Measurements from ENCODE around the gene TIPARP. TPM values are rescaled to one million over a fixed set of nuclear protein-coding genes. Genes with fewer than 3 reads are reported as not detected.
A peak's percentile ranks its signal among the peaks of the same experiment; 100 is the strongest.

Gene TIPARP, protein sequence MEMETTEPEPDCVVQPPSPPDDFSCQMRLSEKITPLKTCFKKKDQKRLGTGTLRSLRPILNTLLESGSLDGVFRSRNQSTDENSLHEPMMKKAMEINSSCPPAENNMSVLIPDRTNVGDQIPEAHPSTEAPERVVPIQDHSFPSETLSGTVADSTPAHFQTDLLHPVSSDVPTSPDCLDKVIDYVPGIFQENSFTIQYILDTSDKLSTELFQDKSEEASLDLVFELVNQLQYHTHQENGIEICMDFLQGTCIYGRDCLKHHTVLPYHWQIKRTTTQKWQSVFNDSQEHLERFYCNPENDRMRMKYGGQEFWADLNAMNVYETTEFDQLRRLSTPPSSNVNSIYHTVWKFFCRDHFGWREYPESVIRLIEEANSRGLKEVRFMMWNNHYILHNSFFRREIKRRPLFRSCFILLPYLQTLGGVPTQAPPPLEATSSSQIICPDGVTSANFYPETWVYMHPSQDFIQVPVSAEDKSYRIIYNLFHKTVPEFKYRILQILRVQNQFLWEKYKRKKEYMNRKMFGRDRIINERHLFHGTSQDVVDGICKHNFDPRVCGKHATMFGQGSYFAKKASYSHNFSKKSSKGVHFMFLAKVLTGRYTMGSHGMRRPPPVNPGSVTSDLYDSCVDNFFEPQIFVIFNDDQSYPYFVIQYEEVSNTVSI
- total RNA-seq = 8.1 TPM

DNA sequence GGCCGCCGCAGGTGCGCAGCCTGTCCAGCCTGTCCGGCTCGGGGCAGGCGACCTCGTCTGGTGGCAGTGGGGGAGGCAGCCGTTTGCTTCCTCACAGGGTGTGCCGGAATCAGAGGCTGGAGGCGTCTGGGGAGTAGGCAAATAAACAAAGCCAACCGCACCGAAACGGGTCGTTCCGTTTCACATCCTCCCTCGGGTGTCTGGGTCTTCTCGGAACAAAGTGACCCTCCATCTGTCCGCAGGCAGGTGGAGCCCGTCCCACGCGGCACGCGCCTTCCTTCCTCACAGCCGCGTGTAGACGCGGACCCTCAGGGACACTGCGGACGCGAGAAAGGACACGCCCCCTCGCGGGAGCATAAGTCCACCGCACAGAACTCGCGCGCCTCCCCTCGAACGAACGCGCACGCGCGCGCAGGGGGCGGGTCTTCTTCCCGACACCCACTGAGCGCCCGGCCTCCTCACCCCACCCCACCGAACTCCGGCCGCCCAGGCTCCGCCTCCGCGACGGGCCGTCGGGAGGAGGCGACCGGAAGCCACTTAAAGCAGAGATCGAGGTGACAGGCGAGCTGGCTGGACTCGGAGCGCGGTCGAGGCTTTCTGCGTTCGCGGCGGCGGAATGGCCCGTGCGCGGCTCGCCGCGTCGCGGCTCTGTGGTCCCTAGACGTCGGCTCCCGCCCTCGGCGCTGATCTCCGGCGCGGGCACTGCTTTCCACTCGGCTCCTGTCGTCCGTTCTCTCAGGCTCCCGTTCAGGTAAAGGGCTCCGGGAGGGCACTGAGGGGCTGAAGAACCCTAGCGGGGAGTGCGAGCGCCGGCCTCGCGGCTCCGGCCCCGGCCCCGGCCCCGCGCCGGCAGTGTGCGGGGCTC lies at the start of gene TIPARP:
TSS of gene TIPARP (plus strand) at position 545 of the 865 bp plus-strand sequence. CDS start 3,108 bp downstream, outside the sequence.
- DNase-seq (ENCODE audit: low spot score) (peak; percentile 100), ATAC-seq (peak; percentile 91)

DNA sequence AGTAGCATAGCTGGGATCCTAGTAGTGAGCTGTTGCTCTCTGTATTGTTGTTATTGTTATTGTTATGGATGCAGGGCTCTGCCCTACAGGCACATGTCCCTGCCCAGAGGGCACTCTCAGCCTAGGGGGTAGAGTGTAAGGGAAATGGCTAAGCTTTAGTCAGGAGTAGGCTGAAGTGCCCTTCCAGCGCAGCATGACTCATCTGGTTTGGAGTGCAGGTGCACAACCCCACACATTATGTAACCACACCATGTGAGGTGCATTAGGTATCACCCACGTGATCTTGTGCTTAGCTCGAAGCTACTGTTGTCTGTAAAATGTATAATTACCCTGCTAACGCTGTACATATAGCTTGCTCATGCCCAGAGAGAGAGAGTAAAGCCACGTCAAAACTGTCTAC lies 48.3 kb upstream of the TIPARP start:
- ATAC-seq (no peak), DNase-seq (ENCODE audit: low spot score) (no peak)

DNA sequence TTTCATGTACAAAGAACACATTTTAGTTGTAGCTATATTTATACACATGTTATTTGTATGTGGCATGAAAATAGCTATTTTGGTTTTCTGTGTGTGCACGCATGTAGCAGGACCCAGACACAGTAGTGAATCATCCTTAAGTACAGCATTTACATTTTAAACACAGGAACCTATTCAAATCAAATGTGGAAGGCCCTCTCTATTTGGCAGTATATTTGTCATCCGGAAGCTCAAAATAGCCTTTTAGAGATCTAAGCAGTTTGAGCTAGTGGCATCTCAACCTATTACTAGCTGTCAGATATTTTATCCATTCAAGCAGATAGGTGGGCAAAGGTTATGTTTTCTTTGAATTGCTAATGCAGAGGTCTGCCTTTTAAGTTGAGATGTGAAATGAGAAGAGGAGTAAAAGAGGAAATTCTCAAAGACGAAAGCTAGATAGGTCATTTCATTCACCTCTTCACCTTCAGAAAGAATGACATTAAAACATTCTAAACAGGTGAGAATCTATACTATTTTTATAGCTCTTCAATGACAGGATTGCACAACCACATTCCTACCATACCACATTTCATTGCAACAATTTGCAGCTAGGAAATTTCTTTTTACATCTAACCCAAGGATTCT lies 46.3 kb upstream of the TIPARP start:
- no peak for DNase-seq (ENCODE audit: low spot score)
- peak; percentile 42 for ATAC-seq

DNA sequence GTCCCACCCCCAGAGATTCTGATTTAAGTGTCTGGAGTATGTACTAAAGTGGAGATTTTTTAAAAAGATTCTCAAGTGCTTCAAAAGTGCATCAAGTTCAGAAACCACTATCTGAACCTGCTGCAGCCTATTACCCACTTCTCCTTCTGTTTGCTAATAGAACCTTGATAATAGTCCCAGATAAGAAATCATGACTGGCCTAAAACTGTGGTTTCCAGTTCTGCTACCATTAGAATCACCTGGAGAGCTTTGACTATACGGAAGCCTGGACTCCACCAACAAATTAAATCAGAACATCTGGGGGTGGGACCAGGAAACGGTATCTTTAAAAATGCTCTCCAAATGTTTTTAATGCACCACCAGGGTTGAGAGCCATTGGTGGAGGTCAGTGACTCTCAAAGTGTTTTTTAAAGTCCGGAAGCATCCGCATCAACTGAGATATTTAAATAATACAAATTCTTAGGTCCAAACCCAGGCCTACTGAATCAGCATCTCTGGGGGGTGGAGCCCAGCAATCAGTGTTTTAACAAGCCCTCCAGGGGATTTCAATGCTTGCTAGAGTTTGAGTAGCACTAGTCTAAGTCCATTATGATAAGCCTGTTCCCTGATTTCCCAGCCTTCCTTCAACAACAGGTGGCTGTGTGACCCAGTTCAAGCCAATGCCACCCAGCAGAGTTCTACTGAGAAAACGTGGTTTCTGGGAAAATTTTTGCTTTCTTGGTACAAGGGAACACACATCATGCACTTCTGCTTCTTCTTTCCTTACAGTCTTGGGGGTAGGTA lies 45.4 kb upstream of the TIPARP start:
- DNase-seq (ENCODE audit: low spot score) = no peak
- ATAC-seq = no peak

DNA sequence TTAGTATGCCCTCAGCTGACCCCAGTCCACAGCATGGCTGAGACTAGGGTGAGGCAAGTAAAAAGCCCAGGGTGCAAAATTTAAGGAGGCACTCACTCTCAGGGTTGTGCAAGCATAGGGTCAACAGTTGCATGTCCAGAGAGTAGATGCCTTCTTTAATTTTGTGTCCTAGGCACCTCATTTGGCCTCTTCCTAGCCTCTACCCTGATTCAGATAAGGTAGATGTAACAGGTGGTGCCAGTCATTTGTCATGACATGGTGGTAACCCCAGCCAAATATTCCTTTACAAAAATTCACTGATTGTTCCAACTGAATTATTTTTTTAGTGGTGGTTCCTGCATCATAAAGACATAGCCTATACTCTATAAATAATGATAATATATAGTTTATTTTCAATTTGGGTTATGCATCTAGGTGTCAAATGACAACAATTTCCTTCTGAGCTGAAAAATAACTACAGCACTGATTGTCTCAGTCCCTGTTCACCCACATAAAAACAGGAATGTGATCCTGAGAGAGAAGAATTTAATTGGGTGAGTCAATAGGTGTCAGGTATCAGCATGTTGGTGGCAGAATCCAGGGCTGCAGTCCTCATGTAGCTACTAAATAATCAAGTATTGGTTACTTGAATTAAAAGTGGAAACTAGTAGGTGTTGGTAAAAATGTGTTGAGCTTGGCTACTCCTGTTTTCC lies 44.2 kb upstream of the TIPARP start:
- DNase-seq (ENCODE audit: low spot score) = no peak
- ATAC-seq = no peak

DNA sequence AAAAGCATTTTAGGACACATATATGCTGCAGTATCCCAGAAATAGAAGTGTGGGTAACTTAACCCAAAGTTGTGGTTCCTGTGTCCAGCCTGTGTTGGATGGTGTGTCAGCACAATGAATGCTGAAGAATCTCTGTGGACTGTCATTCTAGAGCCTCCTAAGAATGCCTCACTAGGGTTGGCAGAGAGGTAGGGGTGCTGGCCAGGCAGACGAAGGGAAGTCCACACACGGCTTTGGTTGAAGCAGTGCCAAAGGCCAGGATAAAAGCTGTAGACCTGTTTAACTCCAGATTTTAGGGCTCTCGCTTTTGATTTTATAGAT lies 43.7 kb upstream of the TIPARP start:
- DNase-seq (ENCODE audit: low spot score) (no peak), ATAC-seq (no peak)

DNA sequence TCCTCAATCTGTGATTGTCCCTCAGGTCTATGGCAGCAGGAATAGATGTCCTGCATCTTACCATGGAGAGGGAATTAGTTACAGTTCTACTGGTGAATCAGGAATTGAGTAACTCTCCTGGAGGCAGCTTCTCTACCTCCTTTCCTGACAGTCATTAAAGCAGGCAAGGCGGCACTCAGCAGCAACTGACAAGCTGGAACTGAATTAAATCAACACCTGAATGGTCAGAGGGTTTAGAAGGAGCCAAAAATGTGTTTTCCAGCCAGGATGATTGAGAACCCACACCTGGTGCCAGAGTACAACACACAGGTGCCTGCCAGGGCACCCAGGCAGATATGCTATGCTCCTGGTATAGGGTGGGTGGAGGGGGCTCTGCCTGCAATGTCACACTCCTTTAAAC lies 43.1 kb upstream of the TIPARP start:
- DNase-seq (ENCODE audit: low spot score) (no peak), ATAC-seq (no peak)

DNA sequence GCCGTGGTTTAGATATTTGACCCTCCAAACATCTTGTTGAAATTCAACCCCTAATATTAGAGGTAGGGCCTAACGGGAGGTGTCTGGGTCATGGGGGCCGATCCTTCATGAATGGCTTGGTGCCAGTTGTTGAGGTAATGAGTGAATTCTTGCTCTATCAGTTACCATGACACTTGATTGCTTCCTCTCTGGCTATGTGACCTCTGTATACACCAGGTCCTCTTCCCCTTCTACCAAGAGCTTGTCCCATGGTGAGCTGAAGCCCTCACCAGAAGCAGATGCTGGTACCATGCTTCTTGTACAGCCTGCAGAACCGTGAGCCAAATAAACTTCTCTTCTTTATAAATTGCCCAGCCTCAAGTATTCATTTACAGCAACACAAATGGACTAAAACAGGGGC lies 41.8 kb upstream of the TIPARP start:
- DNase-seq (ENCODE audit: low spot score) (no peak), ATAC-seq (no peak)

DNA sequence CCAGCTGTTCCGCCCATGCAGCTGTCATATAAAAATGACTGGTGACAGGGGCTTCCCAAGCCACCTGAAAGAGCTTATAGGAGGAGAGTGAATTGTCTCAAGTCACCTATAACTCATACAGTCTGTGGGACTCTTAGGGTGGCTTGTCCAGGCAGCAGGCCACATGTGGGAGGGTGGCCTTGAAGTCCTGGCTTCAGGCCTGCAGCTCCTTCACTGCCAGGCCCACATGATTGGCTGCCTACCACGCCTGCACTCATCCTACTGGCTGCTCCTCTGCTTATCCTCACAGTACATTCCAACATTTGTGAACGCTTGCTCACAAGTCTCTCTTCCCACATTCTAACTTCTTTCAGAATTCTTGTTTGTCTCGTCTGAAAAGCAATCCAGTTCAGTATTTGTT lies 41.1 kb upstream of the TIPARP start:
- DNase-seq (ENCODE audit: low spot score) = no peak
- no peak for ATAC-seq

DNA sequence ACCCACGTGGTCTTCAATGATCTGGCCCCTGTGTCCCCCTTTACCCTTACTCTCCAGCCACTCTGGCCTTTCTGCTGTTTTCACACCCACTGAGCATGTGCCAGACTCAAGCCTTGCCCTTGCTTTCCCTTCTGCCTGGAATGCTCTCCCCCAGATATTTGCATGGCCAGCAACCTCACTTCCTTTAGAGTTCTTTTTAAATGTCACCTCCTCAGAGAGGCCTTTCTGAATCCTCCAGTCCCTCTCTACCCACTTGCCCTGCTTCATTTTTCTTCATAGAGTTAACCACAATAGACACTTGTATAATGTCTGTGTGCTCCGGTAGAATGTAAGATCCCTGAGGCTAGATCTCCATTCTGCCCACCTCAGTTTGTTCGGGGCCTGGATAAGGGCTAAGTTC lies 39.4 kb upstream of the TIPARP start:
- no peak for ATAC-seq
- no peak for DNase-seq (ENCODE audit: low spot score)

DNA sequence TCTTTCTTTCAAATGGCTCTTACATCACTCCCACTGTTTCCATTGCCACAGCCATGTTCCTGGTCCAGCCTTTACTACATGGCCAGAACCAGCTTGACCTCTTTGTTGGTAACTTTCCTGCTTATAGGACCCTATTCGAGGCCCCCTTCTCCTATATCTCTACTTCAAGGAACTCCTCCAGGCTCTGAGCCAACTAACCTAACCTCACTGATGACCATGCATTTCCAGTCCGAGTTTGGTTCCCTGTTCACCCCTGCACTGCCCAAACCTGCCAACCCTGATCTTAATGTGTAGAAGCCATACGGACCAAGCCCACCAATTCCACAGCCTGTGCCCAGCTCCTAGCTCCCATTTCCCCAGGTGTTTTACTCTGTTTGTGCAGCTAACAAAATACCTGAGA lies 38.4 kb upstream of the TIPARP start:
- DNase-seq (ENCODE audit: low spot score) (no peak), ATAC-seq (no peak)

DNA sequence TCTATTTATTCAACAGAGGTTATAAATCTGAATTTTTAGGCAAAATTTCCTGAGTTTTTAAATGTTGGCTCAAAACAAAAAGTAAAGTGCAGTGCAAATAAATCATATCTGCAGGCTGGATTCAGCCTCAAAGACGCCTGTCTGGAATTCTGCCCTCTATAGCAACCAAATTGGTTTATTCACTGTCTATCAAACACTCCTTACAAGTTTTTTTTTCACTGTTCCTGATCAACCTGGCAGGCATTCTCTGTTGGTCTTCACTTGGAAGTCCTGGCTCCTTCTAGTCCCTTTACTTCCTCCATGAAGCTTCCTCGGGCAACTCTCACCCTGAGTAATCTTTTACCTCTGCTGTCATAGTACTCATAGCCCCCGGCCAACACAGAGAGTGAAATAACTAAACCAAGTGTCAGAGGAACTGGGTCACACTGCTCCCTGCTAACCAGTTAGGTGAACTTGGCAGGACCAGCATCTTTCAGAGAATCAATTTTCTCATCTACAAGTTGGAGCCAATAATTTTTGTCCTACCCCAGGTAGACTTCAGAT lies 36.8 kb upstream of the TIPARP start:
- ATAC-seq = no peak
- no peak for DNase-seq (ENCODE audit: low spot score)

DNA sequence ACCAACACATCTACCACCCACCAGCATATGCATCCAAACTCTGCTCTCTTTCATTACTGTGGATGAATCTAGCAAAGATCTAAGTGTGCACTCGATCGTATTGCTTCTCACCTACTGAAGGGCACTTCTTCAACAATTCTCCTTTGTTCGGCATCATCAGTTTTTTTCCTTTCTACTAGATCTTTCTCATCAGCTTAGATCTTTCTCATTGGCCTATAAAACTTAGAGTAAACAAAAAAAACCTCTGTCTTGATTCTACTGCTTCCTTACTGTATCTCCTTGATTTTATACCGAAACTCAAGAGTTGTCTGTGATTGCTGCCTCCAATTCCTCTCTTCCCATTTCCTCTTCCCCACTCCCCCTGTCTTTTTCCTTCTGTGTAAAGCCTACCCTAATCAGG lies 36.1 kb upstream of the TIPARP start:
- no peak for ATAC-seq
- no peak for DNase-seq (ENCODE audit: low spot score)

DNA sequence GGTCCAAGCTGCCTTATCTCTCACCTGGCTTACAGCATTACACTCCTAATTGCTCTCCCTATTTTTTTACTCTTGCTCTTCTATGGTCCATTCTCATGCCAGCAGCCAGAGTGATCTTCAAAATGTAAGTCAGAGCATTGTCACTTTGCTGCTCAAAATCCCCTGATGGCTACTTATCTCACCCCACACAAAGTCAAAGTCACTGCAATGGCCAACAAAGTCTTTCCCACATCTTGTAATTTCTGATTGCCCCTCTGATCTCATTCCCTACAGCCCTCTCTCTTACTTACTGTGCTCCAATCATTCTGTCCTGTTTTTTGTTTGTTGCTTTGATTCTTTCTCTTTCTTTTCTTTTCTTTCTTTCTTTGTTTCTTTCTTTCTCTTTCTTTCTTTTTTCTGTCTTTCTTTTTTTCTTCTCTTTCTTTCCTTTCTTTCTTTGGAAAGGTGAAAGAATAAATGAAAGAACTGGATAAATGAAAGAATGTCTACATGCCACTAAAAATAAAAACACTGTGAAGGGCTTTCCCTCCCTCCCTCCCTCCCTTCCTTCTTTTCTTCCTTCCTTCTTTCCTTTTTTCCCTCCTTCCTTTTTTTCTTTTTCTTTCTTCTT lies 34.9 kb upstream of the TIPARP start:
- ATAC-seq (no peak), DNase-seq (ENCODE audit: low spot score) (no peak)

DNA sequence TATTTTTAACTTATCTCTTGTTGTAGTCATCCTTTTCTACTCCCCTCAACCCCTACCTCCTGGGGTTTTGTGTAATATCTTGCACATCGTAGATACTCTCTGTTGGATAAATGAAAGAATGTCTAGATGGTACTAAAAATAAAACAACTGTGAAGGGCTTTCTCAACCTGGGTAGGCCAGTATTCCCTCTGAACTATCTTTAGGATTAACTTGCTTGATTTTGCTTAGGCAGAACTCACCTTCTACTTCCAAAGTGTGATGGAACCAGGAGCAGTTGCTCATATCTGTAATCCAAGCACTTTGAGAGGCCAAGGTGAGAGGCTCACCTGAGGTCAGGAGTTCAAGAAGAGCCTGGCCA lies 32.8 kb upstream of the TIPARP start:
- DNase-seq (ENCODE audit: low spot score) = no peak
- ATAC-seq = no peak

DNA sequence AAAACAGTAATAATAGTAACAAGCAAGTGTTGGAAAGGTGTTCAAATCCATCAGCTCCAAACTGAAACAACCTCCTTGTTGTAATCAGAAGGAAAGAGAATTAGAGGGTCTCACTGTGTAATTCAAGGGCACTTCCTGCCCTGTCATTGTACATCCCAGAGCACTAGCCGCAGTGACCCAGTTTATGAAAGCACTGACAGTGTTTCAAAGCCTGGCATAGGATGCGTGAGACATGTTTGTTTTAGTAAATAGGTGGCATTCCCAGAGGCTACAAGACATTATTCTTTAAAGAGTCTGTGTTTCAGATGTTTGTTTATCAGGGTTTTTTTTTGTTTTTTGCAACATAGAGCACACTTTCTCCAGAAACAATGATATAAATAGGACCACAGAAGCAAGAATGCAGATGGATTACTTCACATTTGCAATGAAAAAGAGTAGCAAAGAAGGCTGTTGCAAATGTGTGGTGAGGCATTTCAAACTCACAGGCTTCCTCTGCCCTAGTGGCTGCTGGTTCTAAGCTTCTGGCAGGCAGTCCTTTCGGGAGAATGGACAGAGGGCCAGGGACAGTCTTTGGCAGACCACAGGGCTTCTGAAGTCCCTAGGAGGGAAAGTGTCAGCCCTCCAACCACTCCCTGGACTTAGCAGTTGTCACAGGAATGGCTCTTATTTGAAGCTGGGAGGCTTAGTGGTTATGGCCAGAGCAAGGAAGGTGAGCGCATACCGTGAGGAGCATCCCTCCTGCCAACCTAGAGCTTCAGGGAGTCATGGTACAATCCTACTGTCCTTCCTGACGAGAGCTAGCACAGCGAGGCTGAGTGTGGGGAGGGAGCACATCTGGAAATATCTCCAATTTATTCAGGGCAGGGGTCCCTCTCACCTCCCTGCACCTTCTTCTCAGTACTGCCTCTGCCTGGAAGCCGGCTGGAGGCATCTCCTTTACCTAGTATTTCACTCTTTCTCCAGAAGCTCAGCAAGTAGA lies 31.4 kb upstream of the TIPARP start:
- DNase-seq (ENCODE audit: low spot score) (no peak), ATAC-seq (no peak)

DNA sequence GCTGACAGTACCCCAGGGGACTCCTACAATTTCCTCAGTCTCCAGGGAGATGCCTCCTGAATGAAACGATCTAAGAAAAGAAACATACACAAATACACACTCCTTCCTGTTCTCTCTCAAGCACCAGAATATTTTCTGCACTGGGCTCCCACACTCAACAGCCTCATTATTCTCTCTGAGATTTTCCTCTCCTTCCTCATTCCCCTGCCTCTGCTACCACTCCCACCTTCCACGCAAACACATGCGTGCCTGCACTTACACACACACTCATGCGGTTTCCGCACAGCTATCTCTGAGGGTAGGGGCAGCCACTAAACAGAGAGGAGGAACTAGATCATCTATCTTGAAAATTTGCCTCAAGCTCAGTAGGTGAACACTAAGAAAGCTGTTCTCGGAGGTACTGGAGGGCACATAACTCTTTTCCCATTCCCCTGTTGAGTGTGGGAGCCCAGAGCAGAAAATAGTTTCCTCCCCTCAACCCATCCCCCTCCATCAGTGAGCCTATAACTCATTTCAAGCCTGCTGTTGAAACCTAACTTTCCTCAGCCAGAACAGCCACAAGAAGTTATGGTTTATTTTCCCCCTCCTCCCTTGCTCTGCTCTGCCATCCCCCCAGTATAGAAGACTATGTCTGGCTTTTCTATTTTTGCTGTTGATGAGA lies 30.5 kb upstream of the TIPARP start:
- peak; percentile 15 for ATAC-seq
- no peak for DNase-seq (ENCODE audit: low spot score)

DNA sequence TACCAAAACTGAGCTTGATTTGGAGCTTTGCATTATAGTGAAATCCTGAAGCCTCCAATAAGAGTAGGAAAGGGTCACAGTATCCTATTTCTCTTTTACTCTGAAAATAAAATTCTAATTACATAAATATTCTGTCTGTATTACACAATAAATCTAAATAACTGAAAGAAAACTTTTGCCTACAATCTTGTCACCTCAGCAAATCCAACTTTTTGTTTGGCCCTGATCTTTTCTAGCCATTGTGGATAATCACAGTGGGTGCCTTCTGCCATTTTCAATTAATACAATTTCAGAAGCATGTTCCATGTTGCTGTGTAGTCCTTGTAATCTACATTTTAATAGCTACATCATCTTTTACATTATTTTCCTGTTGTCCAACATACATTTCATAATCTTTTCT lies 29.4 kb upstream of the TIPARP start:
- ATAC-seq (no peak), DNase-seq (ENCODE audit: low spot score) (no peak)

Measured in left lobe of liver (tissue), 2 donors.